Stimulated activated naive CD8-positive, alpha-beta T cell treated with anti-CD3 and anti-CD28 coated beads, Interleukin-15, Interleukin-2, amounts not matched to agents 100 ng/mL and 50 ng/mL, for 24 hours (primary cell): ENCODE results near the gene MEIS1.

Source experiments
- H3K27ac Mint-ChIP-seq: one replicate; pipeline ENCODE4 v1.8.0; 2021; ENCODE audit warnings: mild to moderate bottlenecking, mixed read lengths
- H3K27me3 Mint-ChIP-seq: one replicate; pipeline ENCODE4 v1.8.0; 2021; ENCODE audit warnings: mixed read lengths
- H3K36me3 Mint-ChIP-seq: one replicate; pipeline ENCODE4 v1.8.0; 2021; ENCODE audit warnings: low read depth, mixed read lengths
- H3K4me1 Mint-ChIP-seq: one replicate; pipeline ENCODE4 v1.8.0; 2021; ENCODE audit warnings: low read depth, mixed read lengths
- H3K4me3 Mint-ChIP-seq: one replicate; pipeline ENCODE4 v1.8.0; 2021; ENCODE audit warnings: mild to moderate bottlenecking, mixed read lengths
- H3K9me3 Mint-ChIP-seq: one replicate; pipeline ENCODE4 v1.8.0; 2021; ENCODE audit warnings: mixed read lengths

The MEIS1 gene

GRCh38 chr2:66582104-66582986, 147.4 kb downstream of the MEIS1 start:
- no peak overlapping the region for H3K4me3 Mint-ChIP-seq

GRCh38 chr2:66582987-66583880, 148.3 kb downstream of the MEIS1 start:
- Mint-ChIP-seq H3K4me1 (peaks cover 4% of the 10 kb centered on the region), H3K36me3 (peaks cover 4% of the 10 kb centered on the region), H3K27ac (no peak overlapping the region), H3K4me3 (no peak overlapping the region), H3K27me3 (peaks cover 42% of the 10 kb centered on the region), H3K9me3 (no peaks in the 10 kb centered on the region)

More at GRCh38 chr2:66582104-66582986, 147.4 kb downstream of the MEIS1 start:
- H3K36me3 Mint-ChIP-seq, result peaks cover 4% of the 10 kb centered on the region
- peaks cover 49% of the 10 kb centered on the region for H3K27me3 Mint-ChIP-seq
- no peaks in the 10 kb centered on the region for H3K9me3 Mint-ChIP-seq
- H3K27ac Mint-ChIP-seq, result no peak overlapping the region
- H3K4me1 Mint-ChIP-seq, result peaks cover 4% of the 10 kb centered on the region

- Mint-ChIP-seq H3K9me3 (no peaks in the 10 kb centered on the region), H3K4me3 (no peak overlapping the region), H3K27ac (no peak overlapping the region), H3K4me1 (peaks cover 4% of the 10 kb centered on the region), H3K36me3 (peaks cover 4% of the 10 kb centered on the region), H3K27me3 (peaks cover 35% of the 10 kb centered on the region)
Measured at GRCh38 chr2:66583881-66584280, 149.0 kb downstream of the MEIS1 start.

GRCh38 chr2:66585587-66585986, 150.7 kb downstream of the MEIS1 start:
- H3K27ac Mint-ChIP-seq, result no peak overlapping the region
- H3K36me3 Mint-ChIP-seq, result peaks cover 4% of the 10 kb centered on the region
- H3K4me3 Mint-ChIP-seq, result no peak overlapping the region
- H3K4me1 Mint-ChIP-seq, result peaks cover 4% of the 10 kb centered on the region
- H3K9me3 Mint-ChIP-seq, result peaks cover 5% of the 10 kb centered on the region
- peaks cover 21% of the 10 kb centered on the region for H3K27me3 Mint-ChIP-seq

GRCh38 chr2:66587216-66587615, 152.3 kb downstream of the MEIS1 start:
- Mint-ChIP-seq H3K4me3 (no peak overlapping the region), H3K27me3 (peaks cover 14% of the 10 kb centered on the region), H3K36me3 (no peaks in the 10 kb centered on the region), H3K27ac (no peak overlapping the region), H3K9me3 (peaks cover 5% of the 10 kb centered on the region), H3K4me1 (no peaks in the 10 kb centered on the region)

- peaks cover 5% of the 10 kb centered on the region for H3K9me3 Mint-ChIP-seq
- no peaks in the 10 kb centered on the region for H3K4me1 Mint-ChIP-seq
- no peak overlapping the region for H3K4me3 Mint-ChIP-seq
- H3K27ac Mint-ChIP-seq, result no peak overlapping the region
- H3K27me3 Mint-ChIP-seq, result no peaks in the 10 kb centered on the region
- H3K36me3 Mint-ChIP-seq, result no peaks in the 10 kb centered on the region
Measured at GRCh38 chr2:66594001-66594400, 159.1 kb downstream of the MEIS1 start.

- Mint-ChIP-seq H3K36me3 (no peaks in the 10 kb centered on the region), H3K9me3 (peaks cover 6% of the 10 kb centered on the region), H3K27ac (no peak overlapping the region), H3K27me3 (no peaks in the 10 kb centered on the region), H3K4me1 (no peaks in the 10 kb centered on the region), H3K4me3 (no peak overlapping the region)
Measured at GRCh38 chr2:66595556-66595955, 160.6 kb downstream of the MEIS1 start.

GRCh38 chr2:66596256-66596655, 161.3 kb downstream of the MEIS1 start:
- H3K9me3 Mint-ChIP-seq, result peaks cover 6% of the 10 kb centered on the region
- H3K4me3 Mint-ChIP-seq, result no peak overlapping the region
- H3K4me1 Mint-ChIP-seq, result no peaks in the 10 kb centered on the region
- no peak overlapping the region for H3K27ac Mint-ChIP-seq
- H3K36me3 Mint-ChIP-seq, result no peaks in the 10 kb centered on the region
- H3K27me3 Mint-ChIP-seq, result no peaks in the 10 kb centered on the region

GRCh38 chr2:66601624-66602023, 166.7 kb downstream of the MEIS1 start:
- peaks cover 6% of the 10 kb centered on the region for H3K9me3 Mint-ChIP-seq
- no peaks in the 10 kb centered on the region for H3K27me3 Mint-ChIP-seq
- H3K36me3 Mint-ChIP-seq, result no peaks in the 10 kb centered on the region
- no peak overlapping the region for H3K27ac Mint-ChIP-seq
- H3K4me3 Mint-ChIP-seq, result no peak overlapping the region
- no peaks in the 10 kb centered on the region for H3K4me1 Mint-ChIP-seq

GRCh38 chr2:66602341-66602740, 167.4 kb downstream of the MEIS1 start:
- Mint-ChIP-seq H3K36me3 (no peaks in the 10 kb centered on the region), H3K27me3 (no peaks in the 10 kb centered on the region), H3K9me3 (peaks cover 6% of the 10 kb centered on the region), H3K27ac (no peak overlapping the region), H3K4me3 (no peak overlapping the region), H3K4me1 (no peaks in the 10 kb centered on the region)

- Mint-ChIP-seq H3K27ac (no peak overlapping the region), H3K4me3 (no peak overlapping the region), H3K27me3 (no peaks in the 10 kb centered on the region), H3K9me3 (peaks cover 3% of the 10 kb centered on the region), H3K36me3 (no peaks in the 10 kb centered on the region), H3K4me1 (no peaks in the 10 kb centered on the region)
Measured at GRCh38 chr2:66604326-66604725, 169.4 kb downstream of the MEIS1 start.

GRCh38 chr2:66604976-66605375, 170.1 kb downstream of the MEIS1 start:
- no peaks in the 10 kb centered on the region for H3K9me3 Mint-ChIP-seq
- H3K4me3 Mint-ChIP-seq, result no peak overlapping the region
- no peaks in the 10 kb centered on the region for H3K4me1 Mint-ChIP-seq
- H3K36me3 Mint-ChIP-seq, result no peaks in the 10 kb centered on the region
- no peaks in the 10 kb centered on the region for H3K27me3 Mint-ChIP-seq
- H3K27ac Mint-ChIP-seq, result no peak overlapping the region

- Mint-ChIP-seq H3K4me3 (no peak overlapping the region), H3K36me3 (no peaks in the 10 kb centered on the region), H3K4me1 (no peaks in the 10 kb centered on the region), H3K27me3 (no peaks in the 10 kb centered on the region), H3K9me3 (no peaks in the 10 kb centered on the region), H3K27ac (no peak overlapping the region)
Measured at GRCh38 chr2:66607152-66607551, 172.2 kb downstream of the MEIS1 start.
